ENCODE measurements around the gene PHACTR2. TPM values are rescaled to one million over a fixed set of nuclear protein-coding genes. Genes with fewer than 3 reads are reported as not detected.
"Not testable (repeated sequence)": the region's sequence is repeated elsewhere in the genome, so short reads cannot be mapped to it uniquely, and the experiment has no call there.

Gene PHACTR2
- total RNA-seq, 5 donors from 2014 or later (not counting 1 experiment from before 2014, with no cell fraction given) = 31.9 to 50.3 (median 36.7) TPM

DNA sequence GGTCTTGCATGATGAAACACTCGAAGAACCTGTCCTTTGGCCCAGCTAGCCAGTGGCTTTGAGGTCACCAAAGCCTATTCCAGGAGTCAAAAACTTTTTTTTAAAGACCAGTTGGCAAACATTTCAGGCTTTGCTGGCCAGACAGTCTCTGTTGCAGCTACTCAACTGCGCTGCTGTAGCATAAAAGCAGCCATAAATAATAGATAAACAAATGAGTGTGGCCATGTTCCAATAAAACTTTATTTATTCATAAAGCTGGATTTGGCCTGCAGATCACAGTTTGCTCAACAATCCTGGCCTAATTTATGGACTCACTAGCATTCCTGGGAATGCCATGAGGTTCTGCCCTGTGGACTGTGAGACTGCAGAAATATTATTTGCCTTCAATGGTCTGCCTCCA, 96.6 kb downstream of the PHACTR2 start:
- DNase-seq (no peak), ATAC-seq (replicated peaks in 1 of 4) (no peak)
- H3K9me3 ChIP-seq = no peaks in the 10 kb centered on the region
- CTCF ChIA-PET = no interaction called here
- Mint-ChIP-seq H3K4me3 (no peak overlapping the region), H3K27me3 (no peaks in the 10 kb centered on the region), H3K27ac (no peak overlapping the region), H3K9me3 (no peaks in the 10 kb centered on the region), H3K4me1 (no peaks in the 10 kb centered on the region), H3K36me3 (peaks cover 61% of the 10 kb centered on the region)
- H3K4me3 ChIP-seq (ENCODE audit: control insufficient read depth in 1 of 2, extremely low read depth in 1 of 2, low read length in 1 of 2) = no peak overlapping the region
- no peaks in the 10 kb centered on the region for H3K4me1 ChIP-seq (ENCODE audit: control insufficient read depth in 1 of 2, extremely low read depth in 1 of 2, insufficient read depth in 2 of 2, low read length in 2 of 2)
- H3K36me3 ChIP-seq (ENCODE audit: control insufficient read depth in 2 of 2, extremely low read depth in 1 of 2, insufficient read depth in 1 of 2, low read length in 1 of 2) = peaks cover 0 to 35% of the 10 kb centered on the region in 2 donors
- no peak overlapping the region for H3K27ac ChIP-seq (ENCODE audit: low read length)
- WGBS (ENCODE audit: insufficient coverage) = 100% methylated on average over 2 of the region's 2 CpGs
- POLR2A ChIA-PET = no interaction called here
- no peaks in the 10 kb centered on the region for H3K27me3 ChIP-seq (replicated peaks in 1 of 2; ENCODE audit: control insufficient read depth in 2 of 2, extremely low read depth in 1 of 2, insufficient read depth in 2 of 2, low read length in 1 of 2)

DNA sequence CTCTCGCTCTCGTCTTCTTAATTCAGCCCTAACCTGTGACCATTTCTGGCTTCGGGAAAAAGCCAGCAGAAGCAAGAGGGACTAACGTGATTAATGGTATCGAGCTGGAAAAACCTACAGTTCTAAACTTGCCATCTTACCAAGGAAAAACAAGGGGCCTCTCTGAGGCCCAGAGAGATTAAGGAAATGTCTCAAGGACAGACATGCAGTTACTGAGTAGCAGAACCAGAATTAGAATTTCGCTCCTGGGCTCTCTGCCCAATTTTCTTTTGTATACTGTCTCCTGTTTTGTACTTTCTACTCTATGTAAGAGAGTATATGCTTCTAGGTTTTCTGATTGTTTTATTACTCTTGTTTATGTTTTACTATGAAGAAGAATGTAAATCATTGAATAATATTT, 97.6 kb downstream of the PHACTR2 start:
- DNase-seq (no peak), ATAC-seq (replicated peaks in 1 of 4) (no peak)
- POLR2A ChIA-PET = no interaction called here
- peaks cover 0 to 37% of the 10 kb centered on the region in 2 donors for H3K36me3 ChIP-seq (ENCODE audit: control insufficient read depth in 2 of 2, extremely low read depth in 1 of 2, insufficient read depth in 1 of 2, low read length in 1 of 2)
- no peaks in the 10 kb centered on the region for H3K9me3 ChIP-seq
- Mint-ChIP-seq H3K27ac (no peak overlapping the region), H3K4me1 (no peaks in the 10 kb centered on the region), H3K36me3 (peaks cover 60% of the 10 kb centered on the region), H3K27me3 (no peaks in the 10 kb centered on the region), H3K9me3 (no peaks in the 10 kb centered on the region), H3K4me3 (no peak overlapping the region)
- no peak overlapping the region for H3K4me3 ChIP-seq (ENCODE audit: control insufficient read depth in 1 of 2, extremely low read depth in 1 of 2, low read length in 1 of 2)
- WGBS (ENCODE audit: insufficient coverage) = 100% methylated on average over 4 of the region's 6 CpGs
- H3K27me3 ChIP-seq (replicated peaks in 1 of 2; ENCODE audit: control insufficient read depth in 2 of 2, extremely low read depth in 1 of 2, insufficient read depth in 2 of 2, low read length in 1 of 2) = no peaks in the 10 kb centered on the region
- H3K27ac ChIP-seq (ENCODE audit: low read length) = no peak overlapping the region
- no peaks in the 10 kb centered on the region for H3K4me1 ChIP-seq (ENCODE audit: control insufficient read depth in 1 of 2, extremely low read depth in 1 of 2, insufficient read depth in 2 of 2, low read length in 2 of 2)
- CTCF ChIA-PET = no interaction called here

DNA sequence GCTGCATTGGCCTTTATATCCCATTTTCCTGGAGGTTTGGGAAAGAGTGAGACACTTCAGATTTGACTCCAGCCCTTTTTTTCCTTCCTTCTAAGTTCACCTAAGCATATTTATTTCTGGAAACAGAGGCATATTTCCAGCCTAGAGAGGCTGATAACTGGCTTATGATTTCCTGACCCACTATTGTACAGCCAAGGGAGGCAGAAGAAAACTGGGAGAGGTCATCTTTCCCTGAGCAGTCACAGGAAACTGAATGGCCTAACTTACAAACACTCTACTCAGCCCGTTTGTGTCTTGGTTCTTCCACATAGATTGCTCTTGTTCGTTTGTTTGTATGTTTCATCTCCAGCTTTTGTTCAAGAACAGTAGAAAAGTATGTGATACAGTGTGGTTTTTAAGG, 101.2 kb downstream of the PHACTR2 start:
- no peak overlapping the region for H3K4me3 ChIP-seq (ENCODE audit: control insufficient read depth in 1 of 2, extremely low read depth in 1 of 2, low read length in 1 of 2)
- no peaks in the 10 kb centered on the region for H3K9me3 ChIP-seq
- peaks cover 0 to 37% of the 10 kb centered on the region in 2 donors for H3K36me3 ChIP-seq (ENCODE audit: control insufficient read depth in 2 of 2, extremely low read depth in 1 of 2, insufficient read depth in 1 of 2, low read length in 1 of 2)
- no peaks in the 10 kb centered on the region for H3K4me1 Mint-ChIP-seq
- H3K27me3 Mint-ChIP-seq = no peaks in the 10 kb centered on the region
- ChIA-PET CTCF (interaction anchor here in 1 of 2 donors (1.1 kb wide), 1 partner anchor 72 kb away, joined by 3 read pairs; no protein-coding TSS in a partner anchor), POLR2A (no interaction called here)
- no peak for ATAC-seq (replicated peaks in 1 of 4)
- H3K9me3 Mint-ChIP-seq = no peaks in the 10 kb centered on the region
- H3K36me3 Mint-ChIP-seq = peaks cover 62% of the 10 kb centered on the region
- H3K27me3 ChIP-seq (replicated peaks in 1 of 2; ENCODE audit: control insufficient read depth in 2 of 2, extremely low read depth in 1 of 2, insufficient read depth in 2 of 2, low read length in 1 of 2) = no peaks in the 10 kb centered on the region
- H3K27ac ChIP-seq (ENCODE audit: low read length) = no peak overlapping the region
- WGBS (ENCODE audit: insufficient coverage) = no CpG with 5 or more reads among the region's 2 CpGs
- DNase-seq = no peak
- H3K4me1 ChIP-seq (ENCODE audit: control insufficient read depth in 1 of 2, extremely low read depth in 1 of 2, insufficient read depth in 2 of 2, low read length in 2 of 2) = no peaks in the 10 kb centered on the region
- H3K4me3 Mint-ChIP-seq = no peak overlapping the region
- no peak overlapping the region for H3K27ac Mint-ChIP-seq

DNA sequence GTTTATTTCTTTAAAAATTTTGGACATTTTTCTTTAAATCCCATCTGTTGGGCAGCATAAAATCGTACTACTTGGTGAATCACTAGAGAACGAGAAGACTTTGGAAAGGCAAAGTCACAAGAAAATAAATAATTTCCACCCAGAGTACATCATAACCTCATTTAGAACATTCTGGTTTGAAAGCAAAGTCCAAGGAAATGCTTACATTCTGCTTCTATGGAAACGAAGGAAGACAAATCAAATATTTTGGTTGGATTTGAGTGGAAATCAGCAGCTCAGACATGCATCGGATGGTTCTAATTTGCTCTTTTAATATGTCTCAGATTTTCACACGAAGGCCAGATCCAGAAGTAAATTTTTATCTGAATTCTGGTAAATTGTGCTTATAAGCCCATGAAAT, 104.7 kb downstream of the PHACTR2 start:
- Mint-ChIP-seq H3K36me3 (peaks cover 76% of the 10 kb centered on the region), H3K4me3 (no peak overlapping the region), H3K27me3 (no peaks in the 10 kb centered on the region), H3K4me1 (no peaks in the 10 kb centered on the region), H3K27ac (no peak overlapping the region), H3K9me3 (peaks cover 15 to 18% (median 16%) of the 10 kb centered on the region in 3 donors)
- DNase-seq (no peak), ATAC-seq (replicated peaks in 1 of 4) (no peak)
- ChIA-PET POLR2A (no interaction called here), CTCF (no interaction called here)
- Histone ChIP-seq H3K4me1 (ENCODE audit: control insufficient read depth in 1 of 2, extremely low read depth in 1 of 2, insufficient read depth in 2 of 2, low read length in 2 of 2) (no peaks in the 10 kb centered on the region), H3K4me3 (ENCODE audit: control insufficient read depth in 1 of 2, extremely low read depth in 1 of 2, low read length in 1 of 2) (no peak overlapping the region), H3K9me3 (no peaks in the 10 kb centered on the region), H3K36me3 (ENCODE audit: control insufficient read depth in 2 of 2, extremely low read depth in 1 of 2, insufficient read depth in 1 of 2, low read length in 1 of 2) (peaks cover 0 to 21% of the 10 kb centered on the region in 2 donors), H3K27me3 (replicated peaks in 1 of 2; ENCODE audit: control insufficient read depth in 2 of 2, extremely low read depth in 1 of 2, insufficient read depth in 2 of 2, low read length in 1 of 2) (peaks cover 0 to 2% of the 10 kb centered on the region in 2 experiments), H3K27ac (ENCODE audit: low read length) (no peak overlapping the region)
- WGBS (ENCODE audit: insufficient coverage) = 87% methylated on average over 3 of the region's 5 CpGs

DNA sequence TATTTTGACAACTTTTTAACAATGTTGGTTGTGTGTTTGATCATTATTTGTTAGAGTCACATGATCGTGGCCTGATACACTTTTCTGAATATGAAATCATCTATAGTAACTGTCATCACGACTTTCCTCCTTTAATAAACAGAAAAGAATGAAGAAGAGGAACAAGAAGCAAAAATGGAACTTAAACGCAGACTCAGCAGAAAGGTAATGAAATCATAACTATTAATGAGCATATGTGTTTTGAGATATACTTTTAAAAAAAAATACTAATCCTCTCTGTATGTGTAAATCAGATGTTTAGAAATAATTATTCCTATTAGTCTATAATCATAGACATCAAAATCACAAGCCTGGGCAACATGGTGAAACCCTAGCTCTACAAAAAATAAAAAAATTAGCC, 105.3 kb downstream of the PHACTR2 start:
- Mint-ChIP-seq H3K36me3 (peaks cover 75% of the 10 kb centered on the region), H3K4me3 (no peak overlapping the region), H3K4me1 (no peaks in the 10 kb centered on the region), H3K27me3 (no peaks in the 10 kb centered on the region), H3K9me3 (peaks cover 15 to 18% (median 16%) of the 10 kb centered on the region in 3 donors), H3K27ac (no peak overlapping the region)
- POLR2A ChIA-PET = no interaction called here
- no peak for DNase-seq
- WGBS (ENCODE audit: insufficient coverage) = no CpG with 5 or more reads among the region's 3 CpGs
- Histone ChIP-seq H3K4me1 (ENCODE audit: control insufficient read depth in 1 of 2, extremely low read depth in 1 of 2, insufficient read depth in 2 of 2, low read length in 2 of 2) (no peaks in the 10 kb centered on the region), H3K27ac (ENCODE audit: low read length) (no peak overlapping the region), H3K9me3 (no peaks in the 10 kb centered on the region), H3K27me3 (replicated peaks in 1 of 2; ENCODE audit: control insufficient read depth in 2 of 2, extremely low read depth in 1 of 2, insufficient read depth in 2 of 2, low read length in 1 of 2) (peaks cover 0 to 2% of the 10 kb centered on the region in 2 experiments), H3K4me3 (ENCODE audit: control insufficient read depth in 1 of 2, extremely low read depth in 1 of 2, low read length in 1 of 2) (no peak overlapping the region), H3K36me3 (ENCODE audit: control insufficient read depth in 2 of 2, extremely low read depth in 1 of 2, insufficient read depth in 1 of 2, low read length in 1 of 2) (peaks cover 0 to 21% of the 10 kb centered on the region in 2 donors)
- ATAC-seq (replicated peaks in 1 of 4) = no peak
- CTCF ChIA-PET = no interaction called here

DNA sequence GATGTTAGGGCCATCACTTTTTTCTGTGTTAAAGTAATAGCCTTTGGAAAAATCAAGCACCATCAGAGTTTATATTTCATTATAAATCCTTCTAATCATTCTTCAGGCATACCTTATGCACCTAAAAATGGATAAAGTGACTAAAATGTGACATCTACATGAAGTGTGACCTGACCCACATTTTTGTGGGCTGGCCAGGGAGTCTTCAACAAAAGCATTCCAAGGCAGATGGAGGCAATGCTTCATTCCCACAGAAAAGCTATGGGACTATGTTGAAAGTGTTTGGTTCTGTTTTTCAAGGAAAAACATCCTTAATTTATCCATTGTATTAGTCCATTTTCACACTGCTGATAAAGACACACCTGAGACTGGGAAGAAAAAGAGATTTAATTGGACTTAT, 106.6 kb downstream of the PHACTR2 start:
- Mint-ChIP-seq H3K4me3 (no peak overlapping the region), H3K4me1 (no peaks in the 10 kb centered on the region), H3K36me3 (peaks cover 76% of the 10 kb centered on the region), H3K9me3 (peaks cover 15 to 18% (median 16%) of the 10 kb centered on the region in 3 donors), H3K27me3 (no peaks in the 10 kb centered on the region), H3K27ac (no peak overlapping the region)
- CTCF ChIA-PET = no interaction called here
- Histone ChIP-seq H3K9me3 (no peaks in the 10 kb centered on the region), H3K27me3 (replicated peaks in 1 of 2; ENCODE audit: control insufficient read depth in 2 of 2, extremely low read depth in 1 of 2, insufficient read depth in 2 of 2, low read length in 1 of 2) (peaks cover 0 to 2% of the 10 kb centered on the region in 2 experiments), H3K36me3 (ENCODE audit: control insufficient read depth in 2 of 2, extremely low read depth in 1 of 2, insufficient read depth in 1 of 2, low read length in 1 of 2) (peaks cover 0 to 26% of the 10 kb centered on the region in 2 donors), H3K4me3 (ENCODE audit: control insufficient read depth in 1 of 2, extremely low read depth in 1 of 2, low read length in 1 of 2) (no peak overlapping the region), H3K27ac (ENCODE audit: low read length) (no peak overlapping the region), H3K4me1 (ENCODE audit: control insufficient read depth in 1 of 2, extremely low read depth in 1 of 2, insufficient read depth in 2 of 2, low read length in 2 of 2) (no peaks in the 10 kb centered on the region)
- ATAC-seq (replicated peaks in 1 of 4) (no peak), DNase-seq (no peak)
- POLR2A ChIA-PET = no interaction called here

DNA sequence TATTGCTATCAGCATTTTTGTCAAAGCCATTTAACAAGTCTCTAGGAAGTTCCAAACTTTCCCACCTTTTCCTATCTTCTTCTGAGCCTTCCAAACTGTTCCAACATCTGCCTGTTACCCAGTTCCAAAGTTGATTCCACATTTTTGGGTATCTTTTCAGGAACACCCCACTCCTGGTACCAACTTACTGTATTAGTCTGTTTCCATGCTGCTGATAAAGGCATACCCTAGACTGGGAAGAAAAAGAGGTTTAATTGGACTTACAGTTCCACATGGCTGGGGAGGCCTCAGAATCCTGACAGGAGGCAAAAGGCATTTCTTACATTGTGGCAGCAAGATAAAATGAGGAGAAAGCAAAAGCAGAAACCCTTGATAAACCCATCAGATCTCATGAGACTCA, 108.6 kb downstream of the PHACTR2 start:
- ATAC-seq (replicated peaks in 1 of 4); H3K27ac Mint-ChIP-seq; H3K4me3 ChIP-seq (ENCODE audit: control insufficient read depth in 1 of 2, extremely low read depth in 1 of 2, low read length in 1 of 2); POLR2A ChIA-PET; CTCF ChIA-PET; H3K4me3 Mint-ChIP-seq; H3K27ac ChIP-seq (ENCODE audit: low read length); H3K27me3 Mint-ChIP-seq; H3K4me1 ChIP-seq (ENCODE audit: control insufficient read depth in 1 of 2, extremely low read depth in 1 of 2, insufficient read depth in 2 of 2, low read length in 2 of 2); H3K4me1 Mint-ChIP-seq; H3K27me3 ChIP-seq (replicated peaks in 1 of 2; ENCODE audit: control insufficient read depth in 2 of 2, extremely low read depth in 1 of 2, insufficient read depth in 2 of 2, low read length in 1 of 2); H3K9me3 ChIP-seq; DNase-seq: not testable (repeated sequence)
- peaks cover 0 to 20% of the 10 kb centered on the region in 2 donors for H3K36me3 ChIP-seq (ENCODE audit: control insufficient read depth in 2 of 2, extremely low read depth in 1 of 2, insufficient read depth in 1 of 2, low read length in 1 of 2)
- Mint-ChIP-seq H3K36me3 (peaks cover 82% of the 10 kb centered on the region), H3K9me3 (peaks cover 15 to 18% (median 16%) of the 10 kb centered on the region in 3 donors)

All from T-cell (primary cell).